Smooth muscle cell of the brain vasculature (primary cell): Measurements from ENCODE around the gene ZNF385C.

Experiments
- DNase-seq: peaks from one replicate; pipeline ENCODE4 v3.0.0-alpha.2; 2012; ENCODE audit warnings: low read depth, low spot score

ZNF385C gene

DNA sequence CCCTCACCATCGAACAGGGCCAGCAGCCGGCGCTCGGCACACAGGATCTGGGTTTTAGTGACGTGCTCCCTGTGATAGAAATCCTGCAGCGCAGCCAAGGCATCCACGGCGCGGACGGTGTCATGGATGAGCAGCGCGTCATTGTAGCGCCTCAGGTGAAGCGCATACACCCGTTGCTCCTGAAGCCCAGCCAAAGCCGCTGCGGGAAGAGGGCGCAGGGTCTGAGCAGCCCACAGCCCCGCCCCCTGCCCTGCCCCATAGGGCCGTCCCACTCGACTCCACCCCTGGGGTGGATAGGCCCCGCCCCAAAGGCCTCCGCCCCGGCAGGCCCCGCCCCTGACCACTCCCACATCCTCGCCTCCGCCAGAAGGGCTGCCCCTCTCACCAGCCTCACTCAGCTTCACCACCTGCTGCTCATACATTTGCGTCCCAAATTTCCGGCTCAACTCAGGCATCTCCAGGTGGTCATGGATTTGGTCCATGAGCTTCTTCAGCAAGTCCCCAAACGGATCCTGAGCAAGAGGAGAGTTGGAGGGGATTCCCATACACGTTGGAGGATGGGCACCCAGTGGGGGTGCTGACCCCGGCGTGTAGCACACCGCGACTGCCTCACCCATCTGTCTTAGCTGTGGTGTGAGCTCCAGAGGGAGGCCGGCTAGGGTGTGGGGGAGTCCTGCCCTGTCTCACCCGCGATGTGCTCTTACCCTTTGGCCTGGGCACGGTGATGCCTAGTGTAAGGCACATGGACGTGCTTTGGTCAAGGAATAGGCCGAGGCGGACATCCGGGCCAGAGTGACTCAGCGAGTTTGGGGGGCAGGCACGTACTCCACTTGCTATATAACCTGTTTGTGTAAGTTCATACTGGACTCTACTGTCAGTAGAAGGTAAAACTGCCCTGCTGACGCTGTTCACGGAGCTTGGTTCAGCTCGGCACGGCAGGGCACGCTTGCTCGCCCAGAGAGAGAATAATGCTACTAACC, 9.6 kb upstream of the ZNF385C start:
- DNase-seq, result no peak

DNA sequence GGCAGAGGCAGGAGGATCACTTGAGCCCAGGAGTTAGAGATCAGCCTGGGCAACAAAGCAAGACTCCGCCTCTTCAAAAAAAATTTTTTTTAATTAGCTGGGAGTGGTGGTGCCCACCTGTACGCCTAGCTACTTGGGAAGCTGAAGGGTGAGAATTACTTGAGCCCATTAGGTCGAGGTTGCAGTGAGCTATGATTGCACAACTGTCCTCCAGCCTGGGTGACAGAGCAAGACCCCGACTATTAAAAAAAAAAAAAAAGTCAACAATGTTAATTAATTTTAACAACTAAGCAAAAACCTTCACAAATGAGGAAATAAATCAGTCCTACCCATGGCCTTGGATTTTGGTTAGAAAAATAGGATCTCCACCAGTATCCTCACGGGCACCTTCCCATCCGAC, 8.9 kb upstream of the ZNF385C start:
- DNase-seq, result no peak

DNA sequence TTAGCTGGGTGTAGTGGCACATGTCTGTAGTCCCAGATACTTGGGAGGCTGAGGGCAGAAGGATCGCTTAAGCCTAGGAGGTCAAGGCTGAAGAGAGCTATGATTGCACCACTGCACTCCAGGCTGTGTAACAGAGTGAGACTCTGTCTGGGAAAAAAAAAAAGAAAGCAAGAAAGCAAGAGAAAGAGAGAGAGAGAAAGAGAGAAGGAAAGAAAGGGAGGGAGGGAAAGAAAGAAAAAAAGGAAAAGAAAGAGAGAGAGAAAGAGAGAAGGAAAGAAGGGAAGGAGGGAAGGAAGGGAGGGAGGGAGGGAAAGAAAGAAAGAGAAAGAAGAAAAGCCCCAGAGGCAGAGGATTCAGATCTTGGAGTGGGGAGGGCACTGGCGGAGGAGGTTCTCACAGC, 7.7 kb upstream of the ZNF385C start:
- DNase-seq, result no peak

DNA sequence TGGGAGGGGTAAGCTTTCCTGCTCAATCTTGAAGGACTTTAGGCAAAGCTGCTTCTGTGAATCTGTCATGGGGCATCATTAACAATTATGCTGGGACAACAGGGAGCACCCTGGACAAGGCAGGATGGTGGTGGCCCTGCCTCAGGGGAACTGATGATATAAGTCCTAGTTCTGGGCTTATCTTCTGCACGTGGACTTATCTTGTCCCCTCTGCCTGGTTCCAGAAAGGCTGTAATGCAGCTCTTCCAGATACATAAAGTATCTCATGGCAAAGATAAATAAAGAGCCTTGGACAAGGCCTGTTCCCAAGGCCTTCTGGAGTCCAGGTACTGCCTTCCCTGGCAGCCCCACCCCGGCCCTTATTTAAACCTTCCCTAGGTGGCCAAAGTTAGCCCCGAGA, 6.0 kb upstream of the ZNF385C start:
- no peak for DNase-seq

DNA sequence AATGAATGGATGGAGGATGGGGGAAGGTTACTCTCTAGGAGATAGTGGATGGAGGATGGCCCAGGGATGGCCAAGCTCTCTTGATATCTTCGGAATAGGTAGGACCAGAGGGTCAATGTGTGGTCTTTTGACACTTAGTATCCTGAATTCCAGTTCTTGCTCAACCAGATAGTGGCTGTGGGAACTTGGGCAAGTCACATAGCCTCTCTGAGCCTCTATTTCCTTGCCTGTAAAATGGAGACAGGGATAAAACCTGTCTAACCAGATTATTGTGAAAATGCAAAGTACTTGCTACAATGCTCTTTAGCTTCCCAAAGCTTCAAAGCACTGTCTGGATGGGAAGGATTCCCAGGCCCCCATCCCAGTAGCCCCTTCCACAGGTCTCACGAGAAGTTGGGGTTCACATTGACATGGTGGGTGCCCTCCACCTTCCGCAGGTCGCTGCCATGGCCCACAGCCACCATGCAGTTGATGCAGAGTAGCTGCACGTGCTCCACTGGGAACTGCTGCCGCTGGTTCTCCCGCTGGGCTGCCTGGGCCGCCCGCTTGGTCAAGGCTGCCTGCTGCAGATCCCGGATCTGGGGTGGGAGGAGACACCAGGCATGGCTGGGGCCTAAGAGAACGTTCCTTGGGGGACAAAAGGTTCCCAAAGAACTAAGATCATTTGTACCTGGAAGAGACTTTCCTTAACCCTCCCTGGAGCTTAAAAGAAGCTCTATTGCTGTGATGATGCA, 5.1 kb upstream of the ZNF385C start:
- no peak for DNase-seq

DNA sequence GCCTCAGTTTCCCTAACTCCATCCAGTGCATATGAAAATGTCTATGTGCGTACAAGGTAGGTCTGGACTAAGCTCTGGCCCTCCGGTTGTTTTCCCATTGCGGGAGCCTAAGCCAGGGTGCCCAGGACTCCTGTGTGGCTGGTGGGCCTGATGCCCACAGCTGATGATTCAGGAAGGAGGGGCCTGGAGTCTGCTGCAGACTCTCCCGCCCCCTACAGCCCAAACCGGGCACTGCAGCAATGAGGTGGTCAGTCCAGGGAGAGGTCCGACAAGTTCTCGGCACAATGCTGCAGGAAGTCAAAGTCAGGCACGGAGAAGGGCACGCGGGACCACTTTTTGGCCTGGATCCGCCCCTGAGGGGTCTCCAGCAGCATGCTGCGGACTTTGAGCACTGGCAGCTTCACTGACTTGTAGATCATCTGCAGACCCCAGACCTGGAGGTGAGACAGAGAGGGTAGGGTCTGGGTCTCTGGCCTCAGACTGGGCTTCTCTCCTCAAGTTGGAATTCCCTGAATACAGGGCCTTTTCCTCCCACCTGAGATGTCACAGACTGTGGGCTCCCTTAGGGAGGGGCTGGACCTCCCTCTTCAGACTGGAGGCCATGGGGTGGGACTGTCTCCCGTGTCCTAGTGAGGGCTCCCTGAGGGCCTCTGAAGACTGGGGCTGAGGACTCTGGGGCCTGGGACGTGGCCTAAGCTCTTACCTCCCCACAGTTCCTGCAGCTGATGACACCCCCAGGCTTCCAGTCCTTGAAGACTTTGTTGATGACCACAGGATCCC, 3.4 kb upstream of the ZNF385C start:
- DNase-seq, result no peak

DNA sequence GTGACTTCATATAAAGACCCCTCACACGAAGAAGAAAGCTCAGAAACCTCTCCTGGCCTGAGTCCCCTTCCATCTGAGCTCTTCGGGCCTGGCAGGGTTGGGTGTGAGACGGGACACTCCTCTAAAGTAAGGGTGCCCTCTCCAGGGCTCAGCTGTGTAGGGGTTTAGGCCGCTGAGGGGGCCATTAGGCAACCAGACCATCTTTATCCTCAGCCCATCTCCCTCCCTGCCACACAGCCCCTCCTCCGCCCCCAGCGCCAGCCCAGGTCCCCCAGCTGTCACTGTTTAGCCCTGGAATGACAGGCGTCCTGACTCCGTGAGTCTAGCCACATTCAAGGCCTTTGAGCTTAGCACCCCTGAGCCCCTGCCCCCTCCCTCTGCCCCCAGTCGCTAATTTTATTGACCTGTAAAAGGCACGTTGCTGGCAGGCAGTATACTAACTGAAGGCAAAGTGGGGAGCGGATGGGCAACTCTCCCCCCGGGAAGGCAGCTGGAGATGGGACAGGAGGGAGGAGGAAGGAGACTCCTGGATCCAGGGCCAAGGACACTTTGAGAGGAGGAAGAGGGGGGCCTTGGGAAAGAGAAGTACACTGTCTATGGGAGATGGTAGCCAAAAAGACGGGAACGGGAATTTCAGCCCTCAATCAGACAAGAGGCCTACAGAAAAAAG, 592 bp upstream of the ZNF385C start:
- DNase-seq, result no peak

DNA sequence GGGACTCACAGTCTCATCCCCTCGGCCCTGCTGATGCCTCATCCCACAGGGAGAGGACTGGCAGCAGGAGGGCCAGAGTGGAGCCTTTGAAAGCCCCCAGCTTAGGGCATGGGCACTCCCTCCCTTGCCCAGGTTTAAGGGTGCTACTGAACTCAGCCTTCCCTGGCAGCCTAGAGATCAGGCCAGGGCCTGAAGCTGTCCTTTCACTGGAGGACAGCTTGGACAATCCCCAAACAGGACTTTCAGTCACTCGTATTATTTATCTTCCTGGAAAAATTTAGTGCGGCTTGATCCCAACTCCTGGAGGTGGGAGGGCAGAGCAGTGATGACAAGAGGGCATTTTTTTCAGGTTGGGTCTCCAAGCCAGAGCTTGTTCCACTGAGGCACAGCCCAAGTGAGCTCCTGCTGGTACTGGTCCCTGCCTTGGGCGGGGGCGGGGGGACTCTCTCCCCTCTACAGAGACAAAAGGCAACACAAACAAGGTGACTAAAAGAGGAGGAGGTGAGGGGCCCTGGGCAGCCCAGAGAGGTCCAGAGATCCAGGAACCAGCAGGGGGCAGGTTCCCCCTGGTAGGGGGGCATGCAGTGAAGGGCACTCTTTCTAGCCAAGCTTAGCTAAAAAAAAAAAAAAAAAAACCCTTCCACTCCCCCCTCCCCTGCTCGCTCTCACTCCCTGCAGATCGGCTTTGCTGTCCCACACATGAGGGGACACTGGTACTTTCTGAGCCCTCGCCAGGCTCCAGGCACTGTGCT, 1.7 kb downstream of the ZNF385C start:
- no peak for DNase-seq

DNA sequence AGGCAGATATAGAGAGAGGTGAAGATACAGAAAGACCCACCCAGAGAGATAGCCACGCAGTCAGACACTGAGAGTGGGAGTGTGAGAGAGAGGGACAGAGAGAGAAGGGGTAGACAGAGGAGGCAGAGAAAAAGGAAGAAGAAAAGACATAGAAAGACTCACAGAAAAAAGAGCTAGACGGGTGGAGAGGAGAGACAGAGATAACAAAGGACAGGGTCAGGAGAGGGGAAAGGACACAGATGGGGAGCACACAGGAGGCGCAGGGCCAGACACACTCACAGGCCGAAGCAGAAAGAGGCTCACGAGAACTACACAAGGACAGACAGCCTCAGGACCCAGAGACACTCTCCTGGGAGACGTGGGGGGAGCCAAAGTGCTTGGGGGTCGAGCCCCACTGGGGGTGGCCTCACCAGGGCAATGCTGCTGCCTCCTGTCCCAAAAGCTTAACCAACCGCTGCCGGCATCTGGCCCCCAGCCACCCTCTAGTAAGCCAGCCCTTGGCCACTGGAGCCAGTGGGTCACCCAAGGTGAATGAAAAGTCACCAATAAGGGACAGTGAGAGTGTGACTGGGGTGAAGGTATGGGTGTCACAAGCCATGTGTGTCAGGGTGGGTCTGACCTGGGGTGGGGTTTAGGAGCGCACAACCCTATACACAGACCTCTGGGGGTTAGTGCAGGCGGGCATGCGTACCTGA, 3.8 kb downstream of the ZNF385C start:
- no peak for DNase-seq

DNA sequence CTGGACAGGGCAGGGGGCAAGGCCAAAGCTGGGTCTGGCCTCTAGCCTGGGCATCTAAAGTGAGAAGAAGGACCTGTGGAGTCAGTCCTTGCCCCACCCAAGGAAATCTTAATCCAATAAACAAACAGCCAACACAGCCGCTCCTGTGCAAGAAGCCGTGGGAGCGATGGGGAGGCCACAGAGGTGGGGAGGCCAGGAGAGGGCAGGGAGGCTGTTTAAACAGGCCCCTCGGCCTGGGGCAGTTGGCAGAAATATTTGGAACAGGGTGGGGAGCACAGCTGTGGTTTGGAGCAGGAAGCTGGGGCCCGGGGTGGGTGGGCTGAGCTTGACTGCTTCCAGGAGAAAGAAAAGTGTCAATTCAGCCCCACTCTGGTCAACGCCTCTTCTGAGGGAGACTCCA, 5.3 kb downstream of the ZNF385C start:
- DNase-seq, result no peak

DNA sequence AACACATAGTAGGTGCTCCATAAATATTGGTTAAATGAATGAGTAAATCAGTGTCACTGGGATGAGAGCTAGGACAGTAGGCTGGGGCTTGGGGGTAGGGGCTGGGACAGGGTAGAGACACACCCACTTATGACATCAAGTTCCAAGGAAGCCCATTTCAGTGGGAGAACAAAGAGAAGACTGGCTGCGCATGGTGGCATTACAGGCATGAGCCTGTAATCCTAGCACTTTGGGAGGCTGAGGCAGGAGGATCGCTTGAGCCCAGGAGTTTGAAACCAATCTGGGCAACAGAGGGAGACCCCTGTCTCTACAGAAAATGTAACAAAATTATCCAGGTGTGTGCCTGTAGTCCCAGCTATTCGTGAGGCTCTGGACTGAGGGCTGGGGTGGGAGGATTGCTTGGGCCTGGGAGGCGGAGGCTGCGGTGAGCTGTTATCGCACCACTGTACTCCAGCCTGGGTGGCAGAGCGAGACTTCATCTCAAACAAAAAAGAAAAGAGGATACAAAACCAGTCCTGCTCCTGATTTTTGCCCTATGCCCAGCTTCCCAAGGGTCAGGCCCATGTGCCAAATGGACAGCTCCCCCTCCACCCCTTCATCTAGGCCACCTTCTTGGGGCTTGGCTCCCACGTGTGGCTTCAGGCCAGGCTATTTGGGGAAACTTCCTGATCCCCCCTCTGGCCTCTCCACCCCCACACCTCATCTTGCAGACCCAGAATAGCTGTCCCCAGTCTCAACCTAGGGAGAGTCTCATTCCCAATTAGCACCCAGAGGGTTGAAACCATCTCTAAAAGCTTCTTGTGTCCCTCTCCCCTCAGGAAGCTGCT, 7.1 kb downstream of the ZNF385C start:
- no peak for DNase-seq

DNA sequence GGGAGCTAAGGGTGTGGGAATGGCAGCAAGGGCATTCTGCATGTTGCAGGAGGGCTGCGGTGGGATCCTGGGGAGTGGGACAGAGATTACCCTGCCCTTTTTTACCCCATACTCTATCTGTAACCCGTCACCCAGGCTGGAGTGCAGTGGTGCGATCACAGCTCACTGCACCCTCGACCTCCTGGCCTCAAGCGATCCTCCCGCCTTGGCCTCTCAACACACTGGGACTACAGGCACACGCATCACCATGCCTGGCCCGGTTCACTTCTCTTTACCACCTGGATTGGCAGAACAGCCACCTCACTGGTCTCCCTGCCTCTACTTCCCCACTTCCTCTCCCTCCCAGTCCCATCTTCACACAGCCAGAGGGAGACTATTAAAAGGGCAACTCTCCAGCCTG, 9.5 kb downstream of the ZNF385C start:
- DNase-seq, result no peak

DNA sequence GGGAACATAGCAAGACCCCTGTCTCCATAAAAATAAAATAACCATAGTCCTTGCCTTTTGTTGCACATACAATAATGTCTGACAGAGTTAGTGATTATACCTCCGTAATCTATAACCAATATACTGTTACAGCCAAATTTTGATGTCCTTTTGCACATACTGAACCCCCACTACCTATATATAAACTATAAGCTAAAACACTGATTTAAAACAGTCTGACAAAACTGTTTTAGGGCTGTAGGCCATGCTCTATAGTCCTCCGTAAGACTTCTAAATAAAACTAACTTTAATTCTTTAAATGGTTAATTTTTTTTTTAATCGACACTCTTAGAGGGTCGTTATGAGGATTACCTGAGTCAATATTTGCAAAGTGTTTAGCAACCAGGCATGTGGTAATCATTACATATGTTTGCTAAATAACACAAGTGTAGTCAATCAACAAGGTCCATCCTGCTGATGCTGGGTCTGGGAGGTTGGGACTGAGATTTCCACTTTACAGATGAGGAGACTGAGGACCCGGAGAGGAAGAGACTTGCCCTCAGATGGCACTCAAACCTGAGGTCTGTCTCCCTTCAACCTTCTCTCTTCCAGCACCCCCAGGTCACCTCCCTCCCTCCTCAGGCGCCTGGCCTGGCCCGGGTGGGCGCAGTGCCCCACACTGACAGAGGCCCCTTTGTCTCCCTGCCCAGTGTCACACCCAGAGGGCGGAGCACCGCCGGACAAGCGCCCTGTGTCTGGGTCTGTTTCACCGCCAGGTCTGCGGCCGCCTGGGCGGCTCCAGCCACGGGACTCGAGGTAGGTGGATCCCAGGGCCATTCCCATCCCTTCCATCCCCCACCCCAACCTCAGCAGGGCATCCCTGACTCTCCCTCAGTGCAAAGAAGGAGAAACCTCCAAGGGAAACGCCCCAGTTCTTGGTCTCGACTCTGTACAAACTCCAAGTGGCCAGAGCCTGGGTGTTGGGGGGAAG, 10.3 kb downstream of the ZNF385C start:
- no peak for DNase-seq

DNA sequence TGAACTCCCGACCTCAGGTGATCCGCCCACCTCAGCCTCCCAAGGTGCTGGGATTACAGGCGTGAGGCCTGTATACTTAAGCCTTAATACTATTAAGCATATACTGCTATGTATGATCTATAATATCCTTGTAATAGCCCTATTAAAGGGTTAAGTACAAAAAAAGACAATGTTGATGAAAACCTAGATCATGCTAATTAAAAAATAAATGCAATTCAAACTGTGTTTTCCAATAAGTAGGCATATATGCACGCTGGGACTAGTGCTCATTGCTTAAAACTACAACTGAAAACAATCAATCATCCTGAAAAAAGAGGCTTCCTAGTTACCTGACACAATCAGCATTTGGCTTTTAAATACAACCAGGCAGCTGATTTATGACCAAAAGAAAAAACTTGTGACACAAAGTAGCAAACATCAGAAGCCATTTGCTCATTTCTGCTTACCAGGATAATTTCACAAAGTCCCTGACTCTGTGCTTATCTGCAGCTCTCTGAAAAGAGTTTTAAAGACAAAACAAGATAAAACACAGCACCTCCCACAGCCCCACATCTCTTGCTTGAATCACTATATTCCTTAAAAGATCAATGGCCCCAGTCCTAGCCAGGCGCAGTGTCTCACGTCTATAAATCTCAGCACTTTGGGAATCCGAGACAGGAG, 11.1 kb downstream of the ZNF385C start:
- DNase-seq, result no peak

DNA sequence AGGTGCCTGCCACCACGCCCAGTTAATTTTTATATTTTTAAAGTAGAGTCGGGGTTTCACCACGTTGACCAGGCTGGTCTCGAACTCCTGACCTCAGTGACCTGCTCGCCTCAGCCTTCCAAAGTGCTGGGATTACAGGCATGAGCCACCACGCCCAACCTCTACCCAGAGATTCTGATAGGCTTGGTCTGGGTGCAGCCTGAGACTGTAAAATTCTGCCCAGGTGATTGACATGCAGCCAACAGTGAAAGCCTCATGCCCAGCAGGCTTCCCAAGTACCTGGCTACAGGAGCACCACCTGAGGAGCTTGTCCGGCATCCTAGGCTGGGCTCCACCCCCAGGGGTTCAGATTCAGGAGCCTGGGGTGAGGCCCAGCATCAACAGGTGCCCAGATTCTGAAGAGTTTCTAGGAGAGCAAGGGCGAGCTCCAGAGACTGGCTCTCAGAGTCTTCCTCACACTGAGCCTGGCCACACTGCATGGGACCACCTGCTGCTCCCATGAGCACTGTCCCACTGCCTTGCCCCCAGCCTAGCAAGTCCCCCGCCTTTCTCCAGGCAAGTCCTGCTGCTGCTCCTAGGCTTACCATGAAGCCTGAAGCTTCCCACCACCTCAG, 16.6 kb downstream of the ZNF385C start:
- no peak for DNase-seq

DNA sequence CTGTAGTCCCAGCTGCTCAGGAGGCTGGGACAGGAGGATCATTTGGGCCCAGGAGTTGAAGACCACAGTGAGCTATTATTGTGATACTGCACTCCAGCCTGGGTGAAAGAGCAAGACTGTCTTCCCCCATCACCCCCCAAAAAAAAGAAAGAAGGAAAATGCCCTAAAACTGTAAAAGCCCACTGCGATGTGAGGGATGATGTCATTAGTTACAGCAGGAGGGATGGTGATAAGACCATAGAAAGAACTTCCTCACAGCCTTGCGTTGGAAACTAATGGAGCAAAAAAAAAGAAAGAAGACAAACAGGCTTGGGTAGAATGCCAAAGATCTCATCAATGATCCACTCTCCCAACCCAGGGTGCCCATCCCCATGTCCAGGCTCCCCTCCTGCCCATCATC, 18.7 kb downstream of the ZNF385C start:
- DNase-seq, result no peak

DNA sequence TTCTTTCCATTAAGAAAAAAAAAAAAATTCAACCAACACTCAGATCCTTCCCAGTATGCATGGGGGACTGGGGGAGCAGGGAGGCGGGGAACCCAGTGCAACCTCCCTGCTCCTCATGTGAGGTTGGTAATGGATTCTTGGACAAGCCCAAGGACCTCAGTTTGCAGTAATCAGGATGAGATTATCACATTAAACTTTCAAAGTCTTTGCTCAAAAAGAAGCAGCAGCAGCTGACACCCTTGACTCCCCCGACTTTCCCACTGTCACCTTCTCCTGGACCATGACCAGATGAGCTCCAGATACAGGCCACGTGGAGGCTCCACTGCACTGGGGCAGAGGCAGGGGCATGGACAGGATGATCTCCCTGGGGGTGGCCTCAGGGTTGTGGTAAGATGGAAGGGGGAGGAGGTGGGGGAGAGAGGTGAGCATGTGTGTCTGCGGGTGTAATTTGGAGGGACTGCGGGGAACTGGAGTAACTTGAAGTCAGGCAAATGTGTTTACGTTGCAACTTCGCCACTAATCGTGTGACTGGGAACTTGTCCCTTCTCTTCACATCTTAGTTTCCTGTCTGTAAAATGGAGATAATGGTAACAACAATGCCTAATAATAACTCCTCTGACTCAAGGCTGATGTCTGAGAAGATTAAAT, 19.8 kb downstream of the ZNF385C start:
- no peak for DNase-seq
